GM18870 (cell line): ENCODE measurements around the gene ITPRID1.
"Not testable (repeated sequence)": the region's sequence is repeated elsewhere in the genome, so short reads cannot be mapped to it uniquely, and the experiment has no call there.

Experiments used
- ATAC-seq: cut with Tn5 transposase; IDR thresholded peaks from one replicate; pipeline ENCODE4 v1.9.1; 2021; ENCODE audit warnings: moderate library complexity; ENCODE audit not compliant: unreplicated experiment

ITPRID1 gene

DNA sequence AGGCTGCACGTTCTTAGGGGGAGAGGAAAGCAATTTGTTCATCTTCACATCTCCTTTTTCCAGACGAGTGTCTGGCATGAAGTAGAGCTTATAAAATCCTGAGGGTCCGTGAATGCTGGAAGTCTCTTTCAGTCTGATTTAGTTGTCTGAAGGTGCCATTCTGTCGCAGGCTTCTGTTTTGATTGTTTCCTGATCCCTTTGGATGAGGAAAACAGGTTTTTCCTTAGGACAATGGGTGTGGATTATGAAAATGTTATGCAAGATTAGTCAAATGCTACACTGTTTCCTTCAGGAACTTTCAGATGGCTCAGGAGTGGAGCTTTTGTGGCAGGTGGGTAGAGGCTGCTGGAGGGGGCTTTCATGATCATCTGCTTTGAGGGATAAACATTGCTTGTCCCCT, at the start of gene ITPRID1:
Gene ITPRID1 (plus strand): TSS at position 301 of the 400 bp plus-strand sequence. CDS start 38,935 bp downstream, outside the sequence.
- ATAC-seq: no peak

DNA sequence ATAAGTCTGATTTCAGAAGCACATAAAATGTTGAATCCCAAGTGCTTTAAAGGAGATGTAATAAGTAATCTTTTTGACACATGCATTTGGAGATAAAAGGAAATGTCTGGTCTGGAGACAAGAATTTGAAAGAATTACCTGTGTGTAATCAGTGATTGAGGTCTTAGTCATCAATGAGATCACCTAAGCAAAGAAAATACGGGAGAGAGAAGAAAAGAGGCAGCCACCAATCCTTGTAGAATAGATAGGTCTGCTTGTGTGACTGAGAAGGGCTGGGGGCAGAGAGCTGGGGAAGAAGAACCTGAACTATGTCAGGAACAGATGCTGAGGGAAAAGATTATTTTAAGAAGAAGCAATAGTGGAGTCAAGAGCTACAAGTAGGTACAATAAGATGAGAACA, 49.3 kb upstream of the ITPRID1 start:
- ATAC-seq: no peak

DNA sequence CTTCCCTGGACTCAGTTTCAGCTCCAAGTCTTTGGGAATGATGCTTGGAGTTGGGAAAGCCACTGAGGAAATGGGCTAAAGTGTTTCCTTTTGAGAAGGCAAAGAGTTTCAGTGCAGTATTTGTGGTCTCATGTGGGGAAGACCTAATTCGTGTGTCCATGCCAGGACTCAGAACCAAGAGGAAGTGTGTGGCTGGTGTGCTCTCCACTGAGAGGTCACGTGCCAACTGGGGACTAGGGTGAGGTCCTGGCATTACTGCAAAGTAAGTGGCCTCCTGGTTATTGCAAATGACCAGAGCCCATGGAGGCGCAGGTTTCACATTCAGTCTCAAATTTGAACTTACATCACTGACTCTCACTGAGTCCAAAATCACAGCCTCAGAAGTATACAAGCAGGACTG, 48.6 kb upstream of the ITPRID1 start:
- no peak for ATAC-seq

DNA sequence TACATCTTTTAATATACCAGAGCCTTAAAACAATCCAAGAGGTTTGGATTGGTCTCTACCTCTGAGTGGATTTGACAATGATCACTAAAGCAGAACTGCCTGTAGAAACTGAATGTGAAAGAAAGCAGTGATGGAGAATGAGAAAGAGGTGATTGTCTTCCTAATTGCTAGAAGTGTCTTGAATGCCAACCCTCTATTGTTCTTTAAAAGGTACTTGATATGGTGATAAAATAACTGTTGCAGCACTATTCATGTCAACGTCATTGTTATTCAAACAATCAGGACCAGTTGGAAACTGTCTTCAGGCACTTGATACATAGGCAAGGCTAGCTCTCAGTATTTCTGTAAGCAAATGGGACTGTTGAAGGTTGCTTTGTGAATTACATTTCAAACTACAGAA, 47.9 kb upstream of the ITPRID1 start:
- peak; percentile 80 for ATAC-seq

DNA sequence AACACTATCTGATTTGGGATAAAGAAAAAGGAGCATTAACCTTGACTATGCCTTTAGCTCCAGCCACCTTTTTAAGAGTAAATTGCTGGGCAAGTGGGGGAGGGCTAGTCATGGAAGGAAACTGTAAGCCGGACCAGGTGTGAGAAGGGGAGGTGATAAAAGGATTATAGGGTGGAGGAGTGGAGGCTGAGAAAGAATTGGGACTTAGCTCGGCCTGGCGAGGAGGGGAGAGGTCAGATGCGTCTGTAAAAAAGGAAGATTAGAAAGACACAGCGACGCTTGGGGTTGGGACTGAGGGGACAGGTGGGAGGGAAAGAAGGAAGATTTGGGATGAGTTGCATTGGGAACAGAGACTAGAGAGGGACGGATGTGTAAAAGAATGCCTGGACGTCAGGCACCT, 43.0 kb upstream of the ITPRID1 start:
- ATAC-seq: not testable (repeated sequence)

GRCh38 chr7:31475368-31475767, 38.5 kb upstream of the ITPRID1 start:
- no peak for ATAC-seq

DNA sequence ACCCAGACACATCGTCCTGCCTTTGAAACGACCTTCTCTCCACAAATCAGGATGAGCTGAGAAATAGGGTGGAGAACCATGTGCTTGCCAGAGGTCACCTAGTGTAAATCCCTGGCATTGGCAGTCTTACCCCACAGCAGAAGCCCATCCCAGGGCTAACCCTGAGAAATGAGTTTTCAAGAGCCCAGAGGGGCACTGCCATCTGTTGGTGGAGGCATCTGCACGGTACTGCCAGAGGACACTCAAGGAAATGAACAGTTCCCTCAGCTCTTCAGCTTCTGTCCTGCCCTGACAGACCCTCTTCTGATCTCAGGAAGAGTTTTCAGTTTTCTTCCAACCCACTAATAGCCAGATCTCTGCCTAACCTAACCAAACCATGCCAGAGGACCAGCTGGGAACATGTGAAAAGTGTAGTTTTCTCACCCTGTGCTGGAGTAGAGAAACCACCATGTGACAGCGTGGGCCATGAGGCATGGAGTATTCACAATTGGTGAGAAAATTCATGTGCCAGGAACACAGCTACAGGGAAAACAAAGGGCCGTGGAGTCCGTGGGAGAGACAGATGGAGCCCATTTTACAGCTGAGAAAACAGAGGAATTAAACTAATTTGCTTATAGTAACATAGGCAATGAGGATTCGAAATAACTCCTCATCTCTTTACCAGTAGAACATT, 37.7 kb upstream of the ITPRID1 start:
- no peak for ATAC-seq

GRCh38 chr7:31476941-31477677, 36.8 kb upstream of the ITPRID1 start:
- ATAC-seq: no peak

DNA sequence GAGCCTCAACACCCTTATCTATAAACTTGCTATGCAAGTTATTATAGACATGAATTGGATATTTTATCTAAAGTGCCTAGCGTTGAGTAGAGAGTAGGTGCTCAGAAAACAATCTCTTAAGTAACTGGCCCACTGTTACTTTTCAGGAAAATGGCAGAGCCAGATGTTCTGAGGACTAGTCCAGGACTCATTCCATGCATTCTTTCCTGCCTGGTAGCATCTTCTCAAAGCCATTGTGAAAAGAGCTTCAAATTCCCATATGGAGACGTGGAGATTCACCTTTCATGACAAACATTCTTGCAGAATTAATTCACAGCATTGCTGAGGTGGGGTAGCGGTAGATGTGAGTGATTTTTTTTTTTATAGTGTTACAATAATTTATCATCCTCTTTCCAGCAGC, 35.9 kb upstream of the ITPRID1 start:
- no peak for ATAC-seq

DNA sequence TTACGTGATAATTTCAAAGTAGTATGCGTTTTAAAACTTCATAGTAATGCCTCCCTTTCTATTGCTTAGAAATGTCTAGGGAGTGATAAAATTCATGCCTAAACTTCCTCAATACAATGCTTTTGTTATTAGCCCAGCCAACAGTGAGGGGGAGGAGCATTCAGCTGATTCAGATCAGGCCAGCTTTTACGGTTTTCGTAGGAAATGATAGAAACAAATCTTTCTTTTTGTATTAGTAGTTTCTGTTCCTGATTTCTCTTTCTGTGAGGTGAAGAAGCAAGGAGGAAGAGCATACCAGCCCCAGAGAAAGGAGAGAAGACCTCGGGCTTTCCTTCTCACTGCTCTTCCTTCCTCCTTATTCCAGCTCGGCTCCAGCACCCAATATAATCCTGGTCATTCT, 35.2 kb upstream of the ITPRID1 start:
- ATAC-seq: peak; percentile 92

DNA sequence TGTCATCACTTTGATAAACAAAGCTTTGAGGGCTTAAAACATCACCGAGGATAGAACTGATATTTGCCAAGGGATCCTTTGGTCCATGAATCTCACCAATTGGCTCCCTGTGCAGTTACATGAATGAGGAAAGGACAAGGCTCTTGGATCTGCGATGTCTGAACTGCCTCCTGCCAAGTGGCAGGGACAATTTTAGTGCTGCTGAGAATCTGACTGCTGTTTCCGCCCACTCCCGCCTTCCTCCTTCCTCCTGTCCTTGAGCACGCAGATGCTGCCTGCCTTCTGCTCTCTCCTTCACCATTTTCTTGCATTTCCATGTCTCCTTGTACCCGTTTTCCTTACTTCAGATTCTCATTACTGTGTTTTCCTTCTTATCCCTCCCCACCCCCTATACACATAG, 26.8 kb upstream of the ITPRID1 start:
- no peak for ATAC-seq

- ATAC-seq: no peak
Observed at GRCh38 chr7:31487476-31487875, 26.4 kb upstream of the ITPRID1 start.

- peak; percentile 92 for ATAC-seq
Observed at GRCh38 chr7:31488562-31489203, 25.2 kb upstream of the ITPRID1 start.

GRCh38 chr7:31490796-31491314, 23.0 kb upstream of the ITPRID1 start:
- no peak for ATAC-seq

- no peak for ATAC-seq
Observed at GRCh38 chr7:31492086-31492485, 21.8 kb upstream of the ITPRID1 start.

DNA sequence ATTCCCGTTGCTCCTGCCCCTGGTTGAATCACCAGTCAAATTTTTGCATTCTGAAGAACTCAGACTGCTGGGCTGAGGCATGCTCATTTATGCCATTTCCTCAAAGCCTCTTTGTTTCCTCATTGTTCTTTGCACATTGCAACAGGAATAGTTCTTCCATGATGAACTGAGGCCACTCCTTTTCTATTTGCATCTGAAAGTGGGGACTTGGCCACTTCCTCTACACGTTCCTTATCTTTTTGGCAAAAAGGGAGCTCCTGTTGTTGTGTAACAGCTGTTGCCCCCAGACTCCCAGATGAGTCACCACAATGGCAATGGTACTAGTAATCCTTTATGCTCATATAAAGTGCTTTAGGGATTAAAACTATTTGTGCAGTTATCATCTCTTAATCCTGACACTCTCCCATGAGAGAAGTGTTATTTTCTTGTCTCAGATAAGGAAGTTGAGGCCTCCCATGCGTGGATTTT, 20.1 kb upstream of the ITPRID1 start:
- ATAC-seq: no peak

GRCh38 chr7:31494421-31494820, 19.5 kb upstream of the ITPRID1 start:
- ATAC-seq: no peak

DNA sequence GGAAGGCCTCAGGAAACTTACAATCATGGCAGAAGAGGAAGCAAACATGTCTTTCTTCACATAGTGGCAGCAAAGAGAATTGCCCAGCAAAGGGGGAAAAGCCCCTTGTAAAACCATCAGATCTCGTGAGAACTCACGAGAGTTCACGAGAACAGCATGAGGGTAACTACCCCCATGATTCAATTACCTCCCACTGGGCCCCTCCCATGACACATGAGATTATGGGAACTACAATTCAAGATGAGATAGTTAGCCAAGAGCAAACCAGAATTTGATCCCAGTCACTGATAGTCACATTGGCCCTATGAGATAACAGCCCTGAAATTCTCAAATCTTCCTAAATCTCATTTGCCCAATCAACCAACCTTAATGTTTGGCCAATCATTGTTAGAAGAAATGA, 18.2 kb upstream of the ITPRID1 start:
- no peak for ATAC-seq

DNA sequence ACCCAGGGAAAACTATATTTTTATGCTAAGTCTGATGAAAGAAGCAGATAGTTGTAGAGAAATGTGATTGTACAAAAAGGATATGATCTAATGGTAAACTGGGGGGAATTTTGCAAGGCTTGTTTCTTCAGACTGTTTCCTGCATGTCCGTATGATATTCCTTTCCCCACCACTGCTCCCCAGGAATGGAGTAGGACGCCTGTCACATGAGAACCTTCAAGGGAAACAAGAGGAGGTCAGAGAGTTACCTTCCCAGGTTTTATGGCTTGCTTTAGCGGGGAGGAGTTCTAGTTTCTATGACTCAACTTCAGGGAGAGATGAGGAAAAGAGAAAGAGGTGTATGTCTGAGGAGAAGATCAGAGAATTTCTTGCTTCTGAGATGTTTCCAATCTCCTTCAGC, 16.4 kb upstream of the ITPRID1 start:
- ATAC-seq: no peak

DNA sequence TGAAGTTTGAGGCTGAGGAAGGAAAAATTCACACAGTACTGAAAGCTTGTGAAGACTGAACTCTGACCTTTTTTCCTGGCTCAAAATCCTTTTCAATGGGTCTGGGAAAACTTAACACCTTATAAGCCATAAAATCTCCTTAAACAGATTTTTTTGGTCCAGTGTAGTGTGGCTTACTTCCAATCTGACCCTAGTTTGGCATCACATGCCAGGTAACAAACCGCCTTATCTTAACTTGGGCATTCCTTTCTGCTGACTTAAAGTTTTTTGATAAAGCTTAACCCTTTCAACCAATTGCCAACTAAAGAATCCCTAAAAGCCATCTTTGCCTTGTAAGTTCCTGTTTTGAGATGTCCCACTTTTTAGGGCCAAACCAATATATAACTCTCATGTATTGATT, 13.2 kb upstream of the ITPRID1 start:
- no peak for ATAC-seq

- ATAC-seq: no peak
Observed at GRCh38 chr7:31508823-31509222, 5.1 kb upstream of the ITPRID1 start.

DNA sequence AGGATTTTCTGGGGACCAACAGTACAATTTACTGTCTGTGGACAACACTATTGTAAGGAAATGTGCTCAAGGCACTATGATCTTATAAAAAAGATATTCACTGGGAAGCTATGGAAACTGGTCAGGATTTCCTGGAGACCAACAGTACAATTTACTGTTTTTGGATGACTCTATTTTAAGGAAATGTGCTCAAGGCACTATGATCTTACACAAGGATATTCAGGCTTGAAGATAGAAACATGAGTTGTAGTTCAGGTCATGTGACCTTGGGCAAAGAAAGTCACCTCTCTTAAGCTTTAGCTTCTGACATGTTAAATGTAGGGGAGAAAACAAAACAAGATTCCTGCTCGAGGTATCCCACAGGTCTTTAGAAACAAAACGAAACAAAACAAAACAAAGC, 1.7 kb upstream of the ITPRID1 start:
- no peak for ATAC-seq
